Measurements from ENCODE around the gene MYH7B.

MYH7B gene

DNA sequence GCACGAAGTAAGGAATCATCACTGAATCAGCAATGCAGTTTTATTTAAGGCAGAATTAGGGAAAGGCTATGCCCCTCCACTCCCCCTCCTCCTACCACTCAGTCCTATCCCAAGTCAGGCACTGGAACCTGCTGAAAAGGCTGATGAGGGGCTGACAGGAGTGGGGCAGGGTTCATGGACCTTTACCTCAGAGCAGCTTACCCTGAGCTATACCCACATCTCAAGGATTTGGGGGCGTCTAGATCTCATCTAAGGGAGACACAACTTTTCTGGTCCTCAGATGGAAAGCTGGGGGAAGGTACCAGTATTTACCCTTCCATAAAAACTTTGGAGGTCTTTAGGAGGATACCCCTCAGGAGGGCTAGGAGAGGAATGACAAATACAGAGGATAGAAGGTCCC, 27.3 kb upstream of the MYH7B start:
- no peak for TF ChIP-seq SUZ12 (IDR thresholded peaks at IDR 0.05; ENCODE audit: extremely low read depth, insufficient read depth, insufficient read length)
- TF ChIP-seq YY1 (IDR thresholded peaks at IDR 0.05; ENCODE audit: insufficient read depth, insufficient read length): no peak
- no peak for TF ChIP-seq ZNF274 (IDR thresholded peaks at IDR 0.05; ENCODE audit: low read depth, low read length)
- Histone ChIP-seq H3K9me3 (ENCODE audit: insufficient read depth, low read length) (peaks cover 7% of the 10 kb centered on the region; the same call in 1 of the 2 replicates), H3K27me3 (ENCODE audit: insufficient read depth, insufficient read length) (no peaks in the 10 kb centered on the region), H3K9ac (ENCODE audit: insufficient read length, low read depth) (no peak overlapping the region), H3K4me3 (ENCODE audit: insufficient read length, low read depth) (no peak overlapping the region), H3K36me3 (ENCODE audit: insufficient read depth, insufficient read length, low read length) (peaks cover 75% of the 10 kb centered on the region), H3K4me1 (ENCODE audit: insufficient read depth, insufficient read length) (no peaks in the 10 kb centered on the region)
- no peak for DNase-seq (ENCODE audit: low read depth, low spot score)

DNA sequence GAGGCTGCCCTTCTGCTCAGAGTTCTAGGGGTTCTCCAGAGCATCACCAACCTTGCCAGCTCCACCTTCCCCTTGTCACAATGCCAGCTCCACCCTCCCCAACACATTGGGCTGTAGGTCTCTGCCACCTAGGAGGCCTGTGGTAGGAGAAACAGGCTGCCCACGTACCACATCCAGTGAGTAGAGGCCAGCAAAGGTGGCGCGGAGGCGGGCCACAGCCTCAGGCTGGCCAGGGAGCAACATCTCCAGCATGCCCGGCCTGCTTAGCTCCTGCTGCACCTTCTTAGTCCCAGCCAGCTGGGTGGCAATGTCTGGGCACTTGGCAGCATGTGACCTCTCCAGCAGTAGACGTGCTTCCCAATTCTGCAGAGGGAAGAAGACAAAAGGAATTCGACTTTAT, 23.9 kb upstream of the MYH7B start:
- no peak for TF ChIP-seq SUZ12 (IDR thresholded peaks at IDR 0.05; ENCODE audit: extremely low read depth, insufficient read depth, insufficient read length)
- TF ChIP-seq ZNF274 (IDR thresholded peaks at IDR 0.05; ENCODE audit: low read depth, low read length): no peak
- no peak for TF ChIP-seq YY1 (IDR thresholded peaks at IDR 0.05; ENCODE audit: insufficient read depth, insufficient read length)
- Histone ChIP-seq H3K9me3 (ENCODE audit: insufficient read depth, low read length) (no peaks in the 10 kb centered on the region), H3K27me3 (ENCODE audit: insufficient read depth, insufficient read length) (no peaks in the 10 kb centered on the region), H3K4me3 (ENCODE audit: insufficient read length, low read depth) (no peak overlapping the region), H3K9ac (ENCODE audit: insufficient read length, low read depth) (no peak overlapping the region), H3K36me3 (ENCODE audit: insufficient read depth, insufficient read length, low read length) (peaks cover 80% of the 10 kb centered on the region), H3K4me1 (ENCODE audit: insufficient read depth, insufficient read length) (no peaks in the 10 kb centered on the region)
- no peak for DNase-seq (ENCODE audit: low read depth, low spot score)

DNA sequence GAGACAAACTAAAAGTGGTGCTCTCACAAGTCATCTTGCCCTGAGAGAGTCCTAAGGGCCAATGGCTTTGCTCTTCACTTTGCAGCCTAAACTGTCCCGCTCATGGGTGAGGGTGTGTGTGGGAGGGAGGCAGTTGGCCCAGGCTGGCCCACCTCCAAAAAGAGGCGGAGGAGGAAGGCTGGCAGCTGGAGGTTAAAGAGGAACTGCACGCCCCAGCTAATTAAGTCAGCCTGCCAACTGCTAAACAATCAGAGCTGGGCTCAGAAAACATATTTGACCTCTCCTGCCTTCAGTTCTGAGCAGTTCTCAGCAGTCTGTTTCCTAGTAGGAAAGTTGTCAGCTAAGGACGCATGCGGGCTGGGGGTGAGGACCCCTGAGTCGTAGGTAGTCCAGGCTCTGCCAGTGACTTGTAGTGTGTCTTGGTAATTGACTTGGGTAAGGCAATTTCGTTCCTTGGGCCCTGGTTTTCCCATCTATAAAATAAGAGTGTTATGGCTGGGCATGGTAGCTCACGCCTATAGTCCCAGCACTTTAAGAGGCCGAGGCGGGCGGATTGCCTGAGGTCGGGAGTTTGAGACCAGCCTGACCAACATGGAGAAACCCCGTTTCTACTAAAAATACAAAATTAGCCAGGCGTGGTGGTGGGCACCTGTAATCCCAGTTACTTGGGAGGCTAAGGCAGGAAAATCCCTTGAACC, 17.1 kb upstream of the MYH7B start:
- H3K36me3 ChIP-seq (ENCODE audit: insufficient read depth, insufficient read length, low read length): peaks cover 73% of the 10 kb centered on the region
- H3K9ac ChIP-seq (ENCODE audit: insufficient read length, low read depth): no peak overlapping the region
- TF ChIP-seq SUZ12 (IDR thresholded peaks at IDR 0.05; ENCODE audit: extremely low read depth, insufficient read depth, insufficient read length): no peak
- TF ChIP-seq YY1 (IDR thresholded peaks at IDR 0.05; ENCODE audit: insufficient read depth, insufficient read length): no peak
- no peaks in the 10 kb centered on the region for H3K9me3 ChIP-seq (ENCODE audit: insufficient read depth, low read length)
- H3K4me1 ChIP-seq (ENCODE audit: insufficient read depth, insufficient read length): no peaks in the 10 kb centered on the region
- no peaks in the 10 kb centered on the region for H3K27me3 ChIP-seq (ENCODE audit: insufficient read depth, insufficient read length)
- DNase-seq (ENCODE audit: low read depth, low spot score): no peak
- no peak overlapping the region for H3K4me3 ChIP-seq (ENCODE audit: insufficient read length, low read depth)

DNA sequence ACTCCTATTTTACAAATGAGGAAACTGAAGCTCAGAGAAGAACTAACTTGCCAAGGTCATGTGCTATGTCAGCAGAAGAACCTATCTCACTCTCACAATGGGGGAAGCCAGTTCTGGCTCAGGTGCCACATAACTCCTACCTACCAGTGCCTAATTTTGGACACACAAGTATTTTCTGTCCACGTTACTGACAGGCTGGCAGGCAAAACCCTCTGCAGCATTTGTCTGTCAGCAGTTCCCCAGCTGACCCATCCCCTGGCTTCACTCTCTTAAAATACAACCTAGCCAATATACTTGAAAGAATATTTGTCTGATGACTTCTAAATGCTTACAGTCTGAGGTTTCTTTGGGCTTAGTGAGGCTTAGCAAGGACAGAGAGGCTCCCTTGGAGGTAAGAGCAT, 15.6 kb upstream of the MYH7B start:
- H3K9ac ChIP-seq (ENCODE audit: insufficient read length, low read depth): no peak overlapping the region
- H3K27me3 ChIP-seq (ENCODE audit: insufficient read depth, insufficient read length): no peaks in the 10 kb centered on the region
- DNase-seq (ENCODE audit: low read depth, low spot score): no peak
- peaks cover 75% of the 10 kb centered on the region for H3K36me3 ChIP-seq (ENCODE audit: insufficient read depth, insufficient read length, low read length)
- H3K9me3 ChIP-seq (ENCODE audit: insufficient read depth, low read length): no peaks in the 10 kb centered on the region
- H3K4me1 ChIP-seq (ENCODE audit: insufficient read depth, insufficient read length): no peaks in the 10 kb centered on the region
- TF ChIP-seq ZNF274 (IDR thresholded peaks at IDR 0.05; ENCODE audit: low read depth, low read length): no peak
- TF ChIP-seq YY1 (IDR thresholded peaks at IDR 0.05; ENCODE audit: insufficient read depth, insufficient read length): no peak
- TF ChIP-seq SUZ12 (IDR thresholded peaks at IDR 0.05; ENCODE audit: extremely low read depth, insufficient read depth, insufficient read length): no peak
- H3K4me3 ChIP-seq (ENCODE audit: insufficient read length, low read depth): no peak overlapping the region

DNA sequence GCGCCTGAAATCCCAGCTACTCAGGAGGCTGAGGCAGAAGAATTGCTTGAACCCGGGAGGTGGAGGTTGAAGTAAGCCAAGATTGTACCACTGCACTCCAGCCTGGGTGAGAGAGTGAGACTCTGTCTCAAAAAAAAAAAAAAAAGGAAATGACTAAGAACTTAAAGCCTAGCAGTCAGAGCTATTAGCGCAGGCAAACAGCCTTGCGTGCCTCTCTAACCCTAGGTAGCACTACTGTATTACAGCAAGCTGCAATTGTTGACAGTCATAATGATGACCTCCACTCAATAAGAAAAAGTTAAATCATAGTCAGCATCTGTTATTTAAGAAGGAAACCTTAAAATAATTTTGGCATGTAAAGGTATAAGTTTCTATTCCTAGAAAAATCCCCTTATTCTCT, 14.4 kb upstream of the MYH7B start:
- DNase-seq (ENCODE audit: low read depth, low spot score): no peak
- no peak overlapping the region for H3K4me3 ChIP-seq (ENCODE audit: insufficient read length, low read depth)
- no peak overlapping the region for H3K9ac ChIP-seq (ENCODE audit: insufficient read length, low read depth)
- H3K36me3 ChIP-seq (ENCODE audit: insufficient read depth, insufficient read length, low read length): peaks cover 76% of the 10 kb centered on the region
- no peaks in the 10 kb centered on the region for H3K27me3 ChIP-seq (ENCODE audit: insufficient read depth, insufficient read length)
- no peak for TF ChIP-seq ZNF274 (IDR thresholded peaks at IDR 0.05; ENCODE audit: low read depth, low read length)
- TF ChIP-seq YY1 (IDR thresholded peaks at IDR 0.05; ENCODE audit: insufficient read depth, insufficient read length): no peak
- TF ChIP-seq SUZ12 (IDR thresholded peaks at IDR 0.05; ENCODE audit: extremely low read depth, insufficient read depth, insufficient read length): no peak
- H3K4me1 ChIP-seq (ENCODE audit: insufficient read depth, insufficient read length): no peaks in the 10 kb centered on the region
- H3K9me3 ChIP-seq (ENCODE audit: insufficient read depth, low read length): no peaks in the 10 kb centered on the region

DNA sequence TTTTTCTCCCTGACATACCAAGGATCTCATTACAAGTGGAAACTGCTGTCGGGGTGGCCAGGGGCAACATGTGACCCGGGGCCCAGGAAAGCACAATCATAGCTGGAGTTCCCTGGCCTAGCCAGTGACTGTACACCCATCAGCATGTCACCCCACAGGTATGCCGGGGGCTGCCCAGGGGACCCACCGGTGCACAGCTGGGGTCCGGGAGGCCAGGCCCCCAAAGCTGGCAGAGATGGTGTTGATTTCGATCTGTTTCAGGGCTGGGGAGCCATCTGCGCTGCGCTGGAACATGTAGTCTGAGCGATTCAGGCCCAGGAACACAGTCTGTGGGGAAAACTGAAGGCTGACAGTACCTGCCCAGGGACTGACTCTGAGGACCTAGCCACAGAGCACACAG, 13.4 kb upstream of the MYH7B start:
- Histone ChIP-seq H3K27me3 (ENCODE audit: insufficient read depth, insufficient read length) (no peaks in the 10 kb centered on the region), H3K4me1 (ENCODE audit: insufficient read depth, insufficient read length) (no peaks in the 10 kb centered on the region), H3K9ac (ENCODE audit: insufficient read length, low read depth) (no peak overlapping the region), H3K4me3 (ENCODE audit: insufficient read length, low read depth) (no peak overlapping the region), H3K36me3 (ENCODE audit: insufficient read depth, insufficient read length, low read length) (peaks cover 72% of the 10 kb centered on the region), H3K9me3 (ENCODE audit: insufficient read depth, low read length) (no peaks in the 10 kb centered on the region)
- DNase-seq (ENCODE audit: low read depth, low spot score): no peak
- TF ChIP-seq YY1 (IDR thresholded peaks at IDR 0.05; ENCODE audit: insufficient read depth, insufficient read length): no peak
- no peak for TF ChIP-seq SUZ12 (IDR thresholded peaks at IDR 0.05; ENCODE audit: extremely low read depth, insufficient read depth, insufficient read length)
- no peak for TF ChIP-seq ZNF274 (IDR thresholded peaks at IDR 0.05; ENCODE audit: low read depth, low read length)

DNA sequence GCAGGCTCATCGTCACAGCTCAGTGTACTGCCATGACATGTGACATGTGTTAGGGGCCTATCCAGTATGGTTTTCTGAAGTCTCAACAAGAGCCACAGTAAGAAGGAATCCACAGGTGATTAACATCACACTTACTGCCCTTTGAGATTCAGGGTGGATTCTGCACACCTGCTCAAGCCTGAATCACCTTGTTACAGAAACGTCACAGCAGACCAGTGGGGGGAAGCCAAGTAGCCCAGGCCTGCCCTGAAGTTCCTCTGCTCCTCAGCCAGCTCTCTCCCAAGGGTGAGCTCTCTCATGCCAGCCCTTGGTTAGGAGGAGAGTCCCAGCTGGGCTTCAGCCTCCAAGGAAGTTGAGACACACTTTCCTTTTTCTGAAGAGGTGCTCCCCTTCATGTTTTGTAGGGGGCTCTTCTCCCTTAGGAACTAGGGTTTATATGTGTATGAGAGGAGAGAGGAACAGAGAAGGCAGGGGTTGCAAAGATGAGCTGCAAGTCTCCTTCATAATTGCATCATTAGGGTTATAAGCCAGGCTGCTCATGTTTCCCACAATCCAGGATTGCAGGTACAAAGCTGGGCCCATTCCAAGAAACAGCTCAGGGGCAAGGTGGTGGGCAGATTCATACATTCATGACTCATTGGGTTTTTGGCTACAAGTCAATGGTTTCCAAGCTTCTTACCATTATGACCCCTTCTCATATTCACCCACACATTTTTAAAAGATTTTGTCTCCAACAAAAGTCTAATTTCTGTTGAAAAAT, 11.7 kb upstream of the MYH7B start:
- no peaks in the 10 kb centered on the region for H3K4me1 ChIP-seq (ENCODE audit: insufficient read depth, insufficient read length)
- H3K36me3 ChIP-seq (ENCODE audit: insufficient read depth, insufficient read length, low read length): peaks cover 61% of the 10 kb centered on the region
- no peak overlapping the region for H3K9ac ChIP-seq (ENCODE audit: insufficient read length, low read depth)

More for the DNA sequence above, 11.7 kb upstream of the MYH7B start:
- Histone ChIP-seq H3K27me3 (ENCODE audit: insufficient read depth, insufficient read length) (no peaks in the 10 kb centered on the region), H3K4me3 (ENCODE audit: insufficient read length, low read depth) (no peak overlapping the region), H3K9me3 (ENCODE audit: insufficient read depth, low read length) (no peaks in the 10 kb centered on the region)
- DNase-seq (ENCODE audit: low read depth, low spot score): no peak
- TF ChIP-seq SUZ12 (IDR thresholded peaks at IDR 0.05; ENCODE audit: extremely low read depth, insufficient read depth, insufficient read length): no peak
- TF ChIP-seq YY1 (IDR thresholded peaks at IDR 0.05; ENCODE audit: insufficient read depth, insufficient read length): no peak
- TF ChIP-seq ZNF274 (IDR thresholded peaks at IDR 0.05; ENCODE audit: low read depth, low read length): no peak
